ENCODE measurements around the gene IRF4.

The IRF4 gene

DNA sequence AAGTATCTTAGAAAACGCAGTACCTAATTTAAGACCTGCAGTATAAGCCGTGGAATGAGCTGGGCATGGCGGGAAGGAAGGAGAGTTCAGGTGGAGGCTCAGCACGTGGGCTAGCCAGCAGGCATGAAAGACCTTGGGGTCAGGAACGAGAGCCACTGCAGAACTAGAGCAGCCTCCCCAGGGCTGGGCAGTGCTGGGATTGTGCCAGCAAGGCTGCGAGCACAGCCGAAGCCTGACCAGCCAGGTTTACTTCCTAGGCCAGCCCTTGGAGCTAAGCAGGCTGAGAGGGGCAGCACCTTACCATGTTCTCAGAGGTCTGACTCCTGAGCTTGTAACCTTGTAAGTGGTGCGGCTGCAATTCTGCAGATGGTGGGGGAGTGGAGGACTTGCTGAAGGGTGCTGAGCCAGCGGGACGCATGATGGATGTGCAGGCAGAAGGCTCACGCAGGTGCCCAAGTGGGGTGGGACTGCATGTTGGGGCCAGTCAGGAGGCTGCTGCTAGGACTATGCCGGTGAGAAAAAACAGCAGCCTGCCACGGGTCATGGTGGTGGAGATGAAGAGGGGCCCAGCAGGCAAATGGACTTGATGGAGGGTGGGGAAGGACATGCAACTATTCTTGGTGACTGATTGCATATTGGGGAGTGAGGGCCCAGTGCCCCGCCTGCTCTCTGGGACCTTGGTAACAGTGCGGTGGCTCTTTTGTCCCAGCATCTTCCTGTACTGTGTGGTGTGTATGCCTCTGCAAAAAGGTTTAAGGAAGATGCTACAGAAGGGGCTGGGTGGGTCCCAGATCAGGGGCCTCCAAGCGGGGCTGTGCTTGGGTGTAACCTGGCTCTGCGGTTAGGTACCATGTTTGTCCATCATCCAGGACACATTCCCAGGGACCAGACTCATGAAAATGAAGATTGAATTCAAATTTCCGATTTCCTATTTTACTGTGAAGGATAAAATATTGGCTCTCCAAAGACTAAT, 37.6 kb upstream of the IRF4 start:
- in situ Hi-C loops (cut with MboI; ENCODE audit: low sequenced_read_pairs) = no loop called here

DNA sequence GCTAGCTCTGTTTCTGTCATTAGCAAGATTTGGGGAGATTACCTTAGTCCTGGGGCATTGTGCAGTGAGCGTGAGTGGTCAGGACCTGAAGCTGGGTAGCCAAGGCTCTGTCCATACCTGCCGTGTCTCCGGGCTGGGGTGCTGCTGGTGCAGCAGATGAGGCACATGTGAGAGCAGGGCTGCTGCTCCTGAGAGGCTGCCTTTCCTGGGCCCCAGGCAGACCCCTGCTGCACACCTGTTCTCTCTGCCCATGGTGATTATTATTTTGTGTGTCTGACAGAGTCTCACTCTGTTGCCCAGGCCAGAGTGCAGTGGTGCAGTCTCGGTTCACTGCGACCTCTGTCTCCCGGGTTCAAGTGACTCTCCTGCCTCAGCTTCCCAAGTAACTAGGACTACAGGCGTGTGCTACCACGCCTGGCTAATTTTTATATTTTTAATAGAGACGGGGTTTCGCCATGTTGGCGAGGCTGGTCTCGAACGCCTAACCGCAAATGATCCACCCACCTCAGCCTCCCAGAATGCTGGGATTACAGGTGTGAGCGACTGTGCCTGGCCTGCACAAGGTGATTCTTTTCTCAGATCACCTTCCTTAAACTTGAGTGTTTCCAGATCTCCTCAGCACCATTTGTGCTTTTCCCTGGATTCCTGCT, 36.8 kb upstream of the IRF4 start:
- in situ Hi-C loops (cut with MboI; ENCODE audit: low sequenced_read_pairs) = no loop called here

DNA sequence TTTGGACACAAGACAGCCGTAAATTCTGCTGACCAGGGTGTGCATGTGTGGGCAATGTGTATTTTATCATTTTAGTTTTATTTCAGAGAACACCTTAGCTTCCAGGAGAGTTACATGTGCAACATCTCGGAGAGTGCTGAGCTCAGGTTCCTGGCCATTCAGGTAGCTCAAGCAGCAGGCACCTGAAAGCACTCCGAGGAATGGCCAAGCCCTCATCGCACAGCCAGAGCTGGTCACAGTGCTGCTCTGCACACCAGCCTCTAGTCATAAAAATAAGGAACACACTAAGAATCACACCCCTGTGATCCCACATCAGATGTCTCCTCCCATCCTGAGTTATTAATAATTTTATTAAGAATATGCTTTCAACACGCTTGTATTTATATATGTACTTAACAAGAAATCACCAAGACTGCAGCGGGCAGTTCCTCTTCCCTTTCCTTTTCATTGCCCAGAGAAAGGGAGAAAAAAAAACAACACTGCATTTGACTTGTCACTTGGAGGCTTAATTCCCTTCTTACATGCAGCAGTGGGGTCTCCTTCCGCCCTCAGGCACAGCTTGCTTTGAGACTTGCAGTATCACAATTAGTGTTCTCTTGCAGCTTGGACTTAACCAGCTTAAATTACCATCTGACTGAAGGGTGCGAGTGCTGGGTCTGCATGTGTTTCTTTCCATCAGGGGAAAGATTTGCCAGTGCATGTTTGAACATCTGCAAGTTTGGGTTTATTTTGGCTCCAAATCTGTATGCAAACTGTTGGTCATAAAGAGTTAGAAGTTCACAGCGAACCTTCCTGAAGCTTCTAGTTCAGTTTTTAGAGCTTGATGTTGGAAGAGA, 36.0 kb upstream of the IRF4 start:
- in situ Hi-C loops (cut with MboI; ENCODE audit: low sequenced_read_pairs) = no loop called here

DNA sequence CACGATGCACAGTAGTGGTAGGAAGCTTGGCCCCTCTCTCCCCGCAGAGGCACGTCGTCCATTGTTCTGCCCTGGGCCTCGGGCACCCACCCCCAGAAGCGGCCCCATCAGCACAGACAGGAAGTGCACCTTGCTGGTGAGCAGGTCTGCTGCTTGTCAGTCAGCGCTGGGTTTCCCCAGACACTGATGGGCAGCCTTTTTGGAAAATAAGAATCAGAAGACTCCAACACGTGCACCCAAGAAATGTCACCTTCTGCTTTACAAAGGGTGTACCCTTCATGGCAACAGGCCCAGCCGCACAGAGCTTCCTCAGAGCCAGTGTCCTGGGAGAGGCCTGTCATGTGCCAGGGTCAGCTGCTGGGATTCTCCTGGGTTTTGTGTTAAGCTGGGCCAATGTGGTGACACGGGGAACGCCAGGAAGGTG, 34.7 kb upstream of the IRF4 start:
- in situ Hi-C loops (cut with MboI; ENCODE audit: low sequenced_read_pairs) = no loop called here

DNA sequence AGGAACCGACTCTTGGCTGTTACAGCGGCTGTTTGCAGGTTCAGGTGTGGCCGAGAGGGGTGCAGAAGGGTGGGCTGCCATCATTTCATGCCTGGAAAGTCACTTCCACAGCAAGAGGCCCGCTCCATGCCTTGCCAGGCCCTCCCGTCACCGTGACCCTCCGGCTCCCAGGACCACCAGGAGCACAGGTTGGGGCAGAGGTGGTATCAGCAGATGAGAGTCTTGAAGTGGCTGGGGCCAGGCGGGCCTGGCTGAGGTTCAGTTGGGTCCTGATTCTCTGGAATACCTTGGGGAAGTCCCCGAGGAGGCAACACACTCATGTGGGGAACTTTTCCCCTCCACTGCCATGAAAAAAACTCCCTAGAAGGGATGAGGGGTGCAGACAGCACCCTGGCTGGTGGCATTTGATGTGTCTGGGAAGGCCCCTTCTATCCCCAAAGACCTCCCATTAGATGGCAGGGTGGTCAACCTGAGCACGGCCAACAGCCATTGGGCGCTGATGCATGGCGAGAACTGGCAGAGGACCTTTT, 34.2 kb upstream of the IRF4 start:
- in situ Hi-C loops (cut with MboI; ENCODE audit: low sequenced_read_pairs) = no loop called here

DNA sequence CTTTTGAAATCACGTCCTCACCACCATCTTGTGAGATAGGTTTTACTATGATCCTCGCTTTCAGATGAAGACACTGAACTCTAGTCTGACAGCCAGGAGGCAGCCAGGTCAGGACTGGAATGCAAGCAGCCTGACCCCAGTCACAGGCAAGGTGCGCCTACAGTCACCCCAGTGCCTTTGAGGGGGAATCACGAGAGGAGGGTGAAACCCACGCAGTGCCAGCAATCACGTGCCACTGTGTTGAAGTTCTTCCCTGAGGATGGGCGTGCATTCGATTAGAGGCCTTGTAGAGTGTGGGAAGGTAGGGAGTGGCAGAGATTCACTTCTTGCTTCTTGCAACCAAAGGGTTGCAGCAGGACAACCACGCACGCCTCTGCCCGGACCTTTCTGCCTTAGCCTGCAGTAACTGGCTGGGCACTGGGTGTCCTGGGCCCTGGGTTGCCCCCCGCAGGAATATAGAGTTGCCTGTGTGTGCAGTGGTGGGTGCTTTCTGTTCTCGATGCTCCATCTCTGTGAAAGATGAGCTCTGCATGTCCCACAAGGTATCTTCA, 33.7 kb upstream of the IRF4 start:
- in situ Hi-C loops (cut with MboI; ENCODE audit: low sequenced_read_pairs) = no loop called here

DNA sequence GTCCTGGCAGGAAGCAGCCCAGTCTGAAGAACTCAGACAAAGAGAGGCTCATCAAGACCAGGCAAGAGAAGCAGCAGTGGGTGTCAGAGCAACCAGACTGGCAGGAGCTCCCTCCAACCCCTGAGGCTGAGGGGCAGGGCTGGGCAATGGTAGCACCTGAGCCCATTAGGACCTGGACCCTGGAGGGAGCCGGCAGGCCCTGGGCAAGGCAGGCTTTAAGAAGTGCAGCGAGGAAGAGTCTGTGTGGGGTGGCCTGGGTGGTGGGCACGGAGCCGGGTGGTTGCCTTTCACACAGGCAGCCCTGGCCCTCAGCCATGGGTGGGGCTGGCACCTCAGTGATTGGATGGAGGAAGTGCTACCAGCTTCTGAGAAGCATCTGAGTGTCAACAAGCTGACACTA, 33.1 kb upstream of the IRF4 start:
- in situ Hi-C loops (cut with MboI; ENCODE audit: low sequenced_read_pairs) = no loop called here

DNA sequence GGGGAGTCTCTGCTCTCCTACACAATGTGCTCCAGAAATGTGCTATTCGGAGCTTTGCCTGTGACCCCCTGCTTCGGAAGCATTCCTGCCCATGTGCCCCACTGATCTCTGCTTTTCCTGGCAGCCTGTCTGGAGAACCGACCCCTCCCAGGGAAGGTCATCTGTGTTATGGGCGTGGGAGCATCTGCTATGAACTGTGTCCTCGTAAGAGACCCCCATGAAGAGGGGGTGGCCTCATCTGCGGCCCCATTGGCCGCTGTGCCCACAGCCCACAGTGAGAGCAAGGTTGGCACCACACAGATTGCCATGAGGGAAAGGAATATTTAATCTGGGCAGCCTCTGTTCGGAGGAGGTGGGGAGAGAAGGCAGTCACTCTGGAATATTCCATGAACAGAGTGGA, 32.7 kb upstream of the IRF4 start:
- in situ Hi-C loops (cut with MboI; ENCODE audit: low sequenced_read_pairs) = no loop called here

DNA sequence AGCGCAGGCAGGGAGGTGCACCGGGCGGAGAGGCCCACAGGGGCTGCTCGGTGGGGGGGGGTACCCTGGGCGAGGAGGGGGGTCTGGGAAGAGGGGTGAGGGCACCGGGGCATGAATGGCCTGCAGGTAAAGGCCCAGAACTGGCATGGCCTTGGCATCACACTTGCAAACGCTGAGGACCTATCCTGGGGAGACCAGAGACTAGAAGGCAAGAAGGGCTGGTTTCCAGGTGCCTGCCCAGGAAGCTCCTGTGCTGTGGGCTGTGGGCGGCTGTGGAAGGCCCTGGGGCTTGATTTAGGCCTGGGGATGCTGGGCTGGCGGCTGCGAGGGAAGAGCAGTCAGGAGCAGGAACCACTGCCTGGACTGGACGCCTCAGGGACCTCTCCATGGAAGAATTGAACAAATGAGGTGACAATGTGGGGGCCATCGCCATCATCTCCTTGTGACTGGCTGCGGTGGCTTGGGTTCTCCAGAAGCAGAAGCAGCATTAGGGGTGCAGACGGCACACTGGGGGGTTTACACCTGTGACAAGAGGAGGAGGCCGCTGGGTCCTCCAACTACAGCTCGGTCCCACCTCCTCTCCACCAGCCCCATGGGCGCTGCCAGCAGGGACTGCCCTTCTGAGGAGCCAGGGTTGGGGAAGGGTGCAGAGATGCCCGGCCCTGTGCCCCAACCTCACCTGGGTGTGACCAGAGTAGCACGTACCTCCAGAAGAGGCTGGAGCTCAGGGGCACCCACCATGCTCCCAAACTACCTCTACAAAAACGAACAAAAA, 32.1 kb upstream of the IRF4 start:
- in situ Hi-C loops (cut with MboI; ENCODE audit: low sequenced_read_pairs) = no loop called here

DNA sequence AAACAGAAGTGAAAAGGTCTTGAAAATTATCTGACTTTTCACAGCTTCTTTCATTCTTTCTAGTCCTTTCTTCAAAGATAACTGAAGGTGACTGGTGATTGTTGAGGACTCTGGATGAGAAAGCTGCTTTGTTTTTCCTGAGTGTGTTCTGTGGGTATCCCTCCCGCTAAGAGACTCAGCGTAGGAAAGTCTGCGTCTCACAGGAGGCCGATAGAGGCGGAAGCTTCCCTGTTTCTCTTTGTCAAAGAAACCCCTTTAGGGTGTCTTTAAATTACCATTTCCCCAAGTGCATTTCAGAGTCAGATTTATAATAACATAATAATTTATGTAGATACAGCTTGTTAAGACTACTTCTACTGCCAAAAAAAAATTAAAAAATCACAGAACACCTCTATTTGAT, 31.2 kb upstream of the IRF4 start:
- in situ Hi-C loops (cut with MboI; ENCODE audit: low sequenced_read_pairs) = no loop called here

DNA sequence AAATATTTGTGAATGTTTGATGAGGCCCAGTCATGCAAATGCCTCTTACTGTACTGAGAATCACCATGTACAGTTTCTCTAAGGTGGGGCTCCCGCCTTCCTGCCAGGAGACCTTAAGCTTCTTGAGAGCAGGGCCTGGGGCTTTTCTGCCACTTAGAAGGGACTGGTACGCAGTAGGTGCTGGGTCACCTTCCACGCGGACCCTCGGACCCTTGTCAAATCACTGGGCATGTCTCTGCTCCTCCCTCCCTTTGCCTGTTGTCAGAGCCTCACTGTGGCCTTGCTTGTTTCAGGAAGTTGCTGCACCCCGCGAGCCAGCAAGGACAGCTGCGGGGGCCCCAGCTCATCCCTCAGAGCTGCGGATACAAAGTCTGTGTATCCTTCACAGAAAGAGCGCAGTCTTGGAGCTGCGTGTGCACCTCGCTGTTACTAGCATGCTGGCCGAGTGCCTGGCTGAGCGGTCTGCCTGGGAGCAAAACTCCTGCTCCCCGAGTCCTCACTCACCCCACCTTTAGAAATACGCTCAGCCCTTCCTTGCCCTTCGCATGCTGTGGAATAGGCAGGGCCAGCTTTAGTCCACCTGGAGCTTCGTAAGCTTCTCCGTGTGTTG, 30.7 kb upstream of the IRF4 start:
- in situ Hi-C loops (cut with MboI; ENCODE audit: low sequenced_read_pairs) = no loop called here

DNA sequence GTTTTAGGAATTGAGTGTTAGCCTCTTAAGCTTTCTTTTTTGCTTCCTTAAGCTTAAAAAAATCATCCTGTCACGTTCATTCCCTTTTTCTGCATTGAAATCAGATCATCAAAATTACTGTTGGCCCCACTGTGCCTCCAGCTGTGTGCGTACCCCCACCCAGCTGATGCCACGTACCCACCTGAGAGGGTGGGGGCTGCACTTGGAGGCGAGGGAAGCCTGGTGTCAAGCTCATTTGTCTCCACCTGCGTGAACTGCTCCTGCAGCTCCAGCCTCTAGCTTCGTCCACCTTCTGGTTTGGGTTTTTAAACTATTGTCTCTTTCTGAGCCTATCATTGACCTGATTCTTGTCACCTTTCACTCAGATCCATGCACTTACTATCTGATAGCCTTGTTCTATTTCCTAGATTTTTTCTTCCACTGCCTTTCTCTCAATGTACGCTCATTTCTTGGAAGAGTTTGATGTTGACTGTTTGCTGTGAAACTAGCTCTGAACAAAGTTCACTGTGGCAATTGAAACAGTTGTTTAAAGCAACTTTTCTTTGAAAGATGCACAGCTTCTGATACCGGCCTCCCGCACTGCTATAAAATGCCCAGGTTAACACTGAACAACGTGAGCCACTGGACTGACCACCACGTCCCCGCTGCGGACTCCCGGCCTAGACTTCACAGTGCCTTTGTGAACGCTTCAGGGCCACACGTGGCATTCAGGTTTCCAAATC, 30.0 kb upstream of the IRF4 start:
- in situ Hi-C loops (cut with MboI; ENCODE audit: low sequenced_read_pairs) = no loop called here

DNA sequence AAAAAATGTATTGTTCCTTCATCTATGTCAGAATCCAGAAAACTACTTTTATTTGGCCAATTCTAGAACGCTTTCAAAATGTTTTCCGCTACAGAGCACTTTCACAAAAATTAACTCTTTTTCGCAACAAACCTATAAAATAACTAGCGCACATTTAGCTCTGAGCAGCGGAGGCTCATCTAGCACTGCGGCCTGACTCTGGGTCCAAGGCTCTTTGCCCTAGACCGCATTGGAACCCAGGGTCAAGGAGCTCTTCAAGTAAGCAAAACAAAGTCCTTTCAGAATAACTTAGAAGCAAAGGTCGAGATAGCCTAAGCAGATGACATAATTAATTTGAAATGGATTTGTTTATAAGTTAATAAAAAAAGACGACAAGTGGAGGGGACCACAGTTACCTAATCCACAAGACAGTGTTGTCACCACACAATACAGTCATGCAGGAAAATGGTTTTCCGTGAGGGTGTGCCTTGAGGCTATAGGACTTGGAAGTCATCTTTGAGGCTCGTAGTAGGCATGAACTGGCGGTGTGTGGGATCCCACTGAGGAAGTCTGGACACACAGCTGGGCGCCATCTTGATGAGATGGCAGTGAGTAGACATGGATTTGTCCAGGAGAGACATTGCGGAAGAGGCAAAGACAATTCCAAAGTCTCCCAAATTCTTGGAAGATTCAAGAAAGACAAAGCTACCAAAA, 29.2 kb upstream of the IRF4 start:
- in situ Hi-C loops (cut with MboI; ENCODE audit: low sequenced_read_pairs) = no loop called here

DNA sequence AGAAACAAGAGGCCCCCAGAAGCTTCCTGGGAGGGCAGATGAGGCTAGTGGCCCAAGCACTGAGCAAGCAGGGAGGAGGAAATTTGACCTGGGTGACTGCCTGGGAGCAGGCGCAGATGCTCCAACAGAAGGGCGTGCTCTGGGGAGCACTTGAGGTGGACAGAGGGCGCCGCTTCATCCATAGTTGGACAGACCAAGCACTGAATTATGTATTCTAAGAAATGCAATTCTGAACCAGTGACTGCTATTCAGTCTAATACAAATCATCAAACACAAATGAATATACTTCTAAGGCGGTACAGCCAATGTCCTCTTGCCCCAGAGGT, 28.7 kb upstream of the IRF4 start:
- in situ Hi-C loops (cut with MboI; ENCODE audit: low sequenced_read_pairs) = no loop called here

DNA sequence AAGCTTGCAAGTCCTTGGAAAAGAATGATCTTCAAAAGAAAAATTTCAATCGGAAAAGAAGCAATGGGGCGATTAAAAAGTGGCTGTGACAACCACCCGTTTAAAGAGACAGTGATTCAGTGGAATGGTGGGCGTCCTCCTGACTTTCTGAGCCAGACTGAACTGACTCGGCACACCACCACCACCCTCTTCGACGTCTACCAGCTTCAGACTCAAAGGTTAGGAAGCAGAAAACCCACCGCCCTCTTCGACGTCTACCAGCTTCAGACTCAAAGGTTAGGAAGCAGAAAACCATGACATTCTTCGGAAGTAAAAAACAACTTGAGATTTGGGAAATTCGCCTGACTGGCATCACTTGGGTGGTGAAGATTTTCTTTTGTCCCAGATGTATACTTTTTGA, 28.3 kb upstream of the IRF4 start:
- in situ Hi-C loops (cut with MboI; ENCODE audit: low sequenced_read_pairs) = no loop called here

DNA sequence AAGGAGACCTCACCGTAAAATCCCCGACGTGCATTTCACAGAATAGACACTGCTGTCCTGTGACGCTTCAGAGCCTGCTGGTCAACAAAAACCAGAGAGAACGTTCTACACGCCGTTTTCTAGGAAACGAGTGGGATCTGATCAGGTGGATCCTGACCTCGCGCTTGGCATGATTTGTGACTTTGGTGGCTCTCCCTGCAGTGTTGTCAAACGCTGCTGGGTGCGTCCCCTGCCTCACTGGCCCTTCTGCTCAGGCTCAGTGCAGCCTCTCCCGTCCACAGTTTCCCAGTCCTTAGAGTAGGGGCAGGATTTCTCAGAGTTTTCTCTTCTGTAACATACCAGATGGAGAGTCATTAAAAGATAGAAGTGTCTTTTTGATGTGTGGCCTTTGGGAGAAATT, 27.6 kb upstream of the IRF4 start:
- in situ Hi-C loops (cut with MboI; ENCODE audit: low sequenced_read_pairs) = no loop called here

DNA sequence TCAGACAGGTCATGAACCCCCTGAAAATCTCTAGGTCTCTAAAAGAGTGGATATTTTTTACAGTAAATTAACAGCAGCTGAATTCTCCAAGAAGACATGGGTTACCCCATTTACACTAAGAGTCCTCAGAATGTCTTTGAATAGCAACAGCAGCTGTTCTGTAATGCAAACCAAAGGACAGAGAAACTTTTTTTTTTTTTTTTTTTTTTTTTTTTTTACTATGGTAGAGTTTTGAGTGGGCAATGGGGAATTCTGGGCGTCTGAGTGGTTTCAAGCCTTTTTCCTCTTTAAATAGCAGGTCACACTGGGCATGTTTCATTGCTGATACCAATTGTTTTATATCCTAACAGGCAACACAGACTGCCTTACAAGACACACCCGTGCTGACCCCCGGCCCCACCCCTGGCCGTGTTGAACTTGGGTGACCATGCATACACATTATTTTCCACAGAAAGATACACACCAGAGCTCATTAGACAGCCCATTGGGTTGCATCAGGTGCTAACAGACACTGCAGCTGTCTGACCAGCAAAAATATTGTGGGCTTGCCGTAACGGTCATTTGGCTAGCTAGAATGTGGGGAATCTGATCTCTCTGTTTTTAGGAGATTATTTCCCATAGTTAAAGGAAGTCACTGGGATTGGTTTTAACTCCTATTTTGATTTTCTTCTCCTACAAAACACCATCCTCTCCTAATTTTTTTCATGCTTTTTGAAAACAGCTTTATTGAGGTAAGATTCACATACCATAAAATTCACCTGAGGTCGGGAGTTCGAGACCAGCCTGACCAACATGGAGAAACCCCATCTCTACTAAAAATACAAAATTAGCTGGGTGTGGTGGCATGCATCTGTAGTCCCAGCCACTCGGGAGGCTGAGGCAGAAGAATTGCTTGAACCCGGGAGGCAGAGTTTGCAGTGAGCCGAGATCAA, 26.7 kb upstream of the IRF4 start:
- in situ Hi-C loops (cut with MboI; ENCODE audit: low sequenced_read_pairs) = no loop called here

DNA sequence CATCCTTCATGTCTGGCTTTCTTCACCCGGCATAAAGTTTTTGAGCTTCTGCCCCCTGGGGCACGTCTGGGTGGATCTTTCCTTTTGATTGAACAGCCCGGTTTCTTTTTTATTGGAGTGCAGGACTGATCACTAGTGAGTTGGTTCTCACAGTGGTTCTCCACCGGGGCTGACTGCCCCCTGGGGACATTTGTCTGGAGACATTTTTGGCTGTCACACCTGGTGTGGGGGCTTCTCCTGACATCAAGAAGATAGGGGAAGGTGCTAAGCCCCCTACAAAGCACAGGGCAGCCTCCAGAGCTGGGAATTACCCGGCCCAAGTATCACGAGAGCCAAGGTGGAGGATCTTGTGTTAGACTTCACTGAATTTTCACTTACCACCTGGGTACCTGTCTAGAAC, 25.7 kb upstream of the IRF4 start:
- in situ Hi-C loops (cut with MboI; ENCODE audit: low sequenced_read_pairs) = no loop called here
